Common myeloid progenitor, CD34-positive (primary cell): ENCODE results near the gene TTLL5.

Experiments used
- CTCF ChIA-PET: fragments of 350-600 bp; sonication (Branson Sonifier 250); formaldehyde crosslinking; loops from one replicate; lab custom pipeline; 2021; ENCODE audit warnings: antibody characterized with exemption; lab: Charles Lee
- POLR2A ChIA-PET: fragments of 350-600 bp; sonication (Branson Sonifier 250); formaldehyde crosslinking; loops from one replicate; lab custom pipeline; 2021; ENCODE audit warnings: antibody characterized with exemption; lab: Charles Lee
- DNase-seq, 3 donors: peaks; one replicate each; pipeline versions ENCODE4 v3.0.0 to v3.0.0-alpha.2; 2013
- H3K27ac ChIP-seq, 2 experiments: 1 replicate in 1 of 2; 2 replicates in 1 of 2; pipeline ENCODE4 v1.7.0; 2013; ENCODE audit warnings: inconsistent platforms in 2 of 2, low read length in 2 of 2, mild to moderate bottlenecking in 2 of 2, low read depth in 1 of 2, moderate library complexity in 1 of 2; ENCODE audit not compliant: severe bottlenecking in 2 of 2, insufficient read depth in 1 of 2, poor library complexity in 1 of 2
- H3K27me3 ChIP-seq, 5 experiments: replicated peaks in 2 of 5; 1 replicate in 3 of 5; 2 replicates in 2 of 5; pipeline versions ENCODE4 v1.6.1 to v1.7.0; 2013; ENCODE audit warnings: low read length in 4 of 5, mild to moderate bottlenecking in 2 of 5, moderate library complexity in 2 of 5, inconsistent platforms in 1 of 5; ENCODE audit not compliant: insufficient read depth in 5 of 5, control insufficient read depth in 4 of 5
- H3K36me3 ChIP-seq, 4 experiments: 1 replicate in 2 of 4; 2 replicates in 2 of 4; pipeline versions ENCODE4 v1.6.1 to v1.7.0; 2013; ENCODE audit warnings: low read length in 3 of 4, control low read depth in 1 of 4, mild to moderate bottlenecking in 1 of 4; ENCODE audit not compliant: control insufficient read depth in 4 of 4, insufficient read depth in 4 of 4
- H3K4me1 ChIP-seq, 4 experiments: 1 replicate in 3 of 4; 2 replicates in 1 of 4; pipeline versions ENCODE4 v1.6.1 to v1.7.1; 2013; ENCODE audit warnings: low read length in 3 of 4, mild to moderate bottlenecking in 3 of 4, control low read depth in 1 of 4, inconsistent platforms in 1 of 4, moderate library complexity in 1 of 4; ENCODE audit not compliant: control insufficient read depth in 4 of 4, insufficient read depth in 4 of 4; ENCODE audit errors: control extremely low read depth in 1 of 4
- H3K4me3 ChIP-seq, 7 experiments: 1 replicate in 4 of 7; 2 replicates in 3 of 7; pipeline versions ENCODE4 v1.5.1 to v1.7.0; 2013; ENCODE audit warnings: mild to moderate bottlenecking in 7 of 7, low read length in 6 of 7, moderate library complexity in 6 of 7, inconsistent platforms in 2 of 7, low read depth in 2 of 7, control low read depth in 1 of 7; ENCODE audit not compliant: insufficient read depth in 4 of 7, control insufficient read depth in 1 of 7; ENCODE audit errors: extremely low read depth in 1 of 7
- H3K9me3 ChIP-seq, 5 experiments: 1 replicate in 4 of 5; 2 replicates in 1 of 5; pipeline versions ENCODE4 v1.6.1 to v1.7.1; 2013; ENCODE audit warnings: low read length in 4 of 5, mild to moderate bottlenecking in 2 of 5, inconsistent platforms in 1 of 5, low read depth in 1 of 5, moderate library complexity in 1 of 5; ENCODE audit not compliant: control insufficient read depth in 4 of 5, insufficient read depth in 2 of 5; ENCODE audit errors: control extremely low read depth in 1 of 5
- WGBS: methylation state at CpG from one replicate; pipeline ENCODE4 v1.1.5; 2013; ENCODE audit not compliant: insufficient coverage; 5-methylcytosine and 5-hydroxymethylcytosine counted together

TTLL5 gene

GRCh38 chr14:75976826-75977581 lies 316.0 kb downstream of the TTLL5 start:
- WGBS, result 91% methylated on average over 7 of the region's 8 CpGs
- H3K27me3 ChIP-seq, result no peaks in the 10 kb centered on the region
- POLR2A ChIA-PET, result no interaction called here
- H3K4me1 ChIP-seq, result peaks cover 4 to 32% (median 25%) of the 10 kb centered on the region in 4 experiments
- H3K27ac ChIP-seq, result no peak overlapping the region
- H3K36me3 ChIP-seq, result no peaks in the 10 kb centered on the region
- no peak for DNase-seq
- CTCF ChIA-PET, result interaction anchor here (0.9 to 13.7 kb wide), 6 partner anchors 8 to 273 kb away, joined by 3 to 147 read pairs (median 19); no protein-coding TSS in a partner anchor
- no peak overlapping the region for H3K4me3 ChIP-seq
- H3K9me3 ChIP-seq, result no peaks in the 10 kb centered on the region

GRCh38 chr14:75977582-75977943 lies 316.5 kb downstream of the TTLL5 start:
- POLR2A ChIA-PET, result no interaction called here
- no peaks in the 10 kb centered on the region for H3K27me3 ChIP-seq
- no peak overlapping the region for H3K27ac ChIP-seq
- no peak for DNase-seq
- CTCF ChIA-PET, result interaction anchor here (1.4 to 13.7 kb wide), 4 partner anchors 9 to 267 kb away, joined by 3 to 147 read pairs (median 36); no protein-coding TSS in a partner anchor
- H3K36me3 ChIP-seq, result no peaks in the 10 kb centered on the region
- H3K9me3 ChIP-seq, result no peaks in the 10 kb centered on the region
- H3K4me3 ChIP-seq, result no peak overlapping the region
- H3K4me1 ChIP-seq, result peaks cover 4 to 33% (median 26%) of the 10 kb centered on the region in 4 experiments
- no CpG with 5 or more reads among the region's 3 CpGs for WGBS

- Histone ChIP-seq H3K9me3 (no peaks in the 10 kb centered on the region), H3K36me3 (no peaks in the 10 kb centered on the region), H3K27me3 (peaks cover 0 to 2% (median 0%) of the 10 kb centered on the region in 5 experiments), H3K4me1 (peaks cover 4 to 37% (median 30%) of the 10 kb centered on the region in 4 experiments), H3K27ac (no peak overlapping the region), H3K4me3 (no peak overlapping the region)
- DNase-seq, result peak in 2 of 3 donors; percentile 28 to 55
- CTCF ChIA-PET, result interaction anchor here (0.9 to 13.7 kb wide), 8 partner anchors 9 to 401 kb away, joined by 3 to 147 read pairs (median 4); no protein-coding TSS in a partner anchor
- 42% methylated on average over 7 of the region's 10 CpGs for WGBS
- POLR2A ChIA-PET, result no interaction called here
Observed at GRCh38 chr14:75978249-75978731, 317.2 kb downstream of the TTLL5 start.

GRCh38 chr14:75979071-75979571 lies 318.1 kb downstream of the TTLL5 start:
- no peak overlapping the region for H3K27ac ChIP-seq
- no peaks in the 10 kb centered on the region for H3K36me3 ChIP-seq
- ChIA-PET POLR2A (no interaction called here), CTCF (interaction anchor here (0.8 to 13.7 kb wide), 14 partner anchors 10 to 417 kb away, joined by 3 to 147 read pairs (median 3); no protein-coding TSS in a partner anchor)
- peak overlapping the region in 2 of 7 experiments; percentile 26 to 57 for H3K4me3 ChIP-seq
- 7% methylated on average over 12 of the region's 14 CpGs for WGBS
- no peaks in the 10 kb centered on the region for H3K9me3 ChIP-seq
- H3K27me3 ChIP-seq, result peaks cover 0 to 2% (median 0%) of the 10 kb centered on the region in 5 experiments
- peaks cover 4 to 37% (median 30%) of the 10 kb centered on the region in 4 experiments for H3K4me1 ChIP-seq
- peak; percentile 31 to 38 (median 34) for DNase-seq

- POLR2A ChIA-PET, result no interaction called here
- no peak overlapping the region for H3K4me3 ChIP-seq
- WGBS, result 89% methylated on average over 14 of the region's 27 CpGs
Observed at GRCh38 chr14:75979648-75980565, 318.9 kb downstream of the TTLL5 start.

GRCh38 chr14:75980856-75981255 lies 319.8 kb downstream of the TTLL5 start:
- WGBS, result 98% methylated on average over 7 of the region's 8 CpGs
- Histone ChIP-seq H3K27ac (no peak overlapping the region), H3K4me3 (no peak overlapping the region), H3K9me3 (no peaks in the 10 kb centered on the region), H3K4me1 (peaks cover 6 to 42% (median 34%) of the 10 kb centered on the region in 4 experiments), H3K36me3 (no peaks in the 10 kb centered on the region), H3K27me3 (peaks cover 0 to 2% (median 0%) of the 10 kb centered on the region in 5 experiments)
- POLR2A ChIA-PET, result no interaction called here
- CTCF ChIA-PET, result interaction anchor here (0.8 to 13.7 kb wide), 10 partner anchors 10 to 276 kb away, joined by 3 to 147 read pairs (median 4); no protein-coding TSS in a partner anchor
- no peak for DNase-seq

More at GRCh38 chr14:75979648-75980565, 318.9 kb downstream of the TTLL5 start:
- no peak for DNase-seq
- no peaks in the 10 kb centered on the region for H3K9me3 ChIP-seq
- H3K27me3 ChIP-seq, result peaks cover 0 to 2% (median 0%) of the 10 kb centered on the region in 5 experiments
- no peak overlapping the region for H3K27ac ChIP-seq
- H3K4me1 ChIP-seq, result peaks cover 4 to 37% (median 30%) of the 10 kb centered on the region in 4 experiments
- no peaks in the 10 kb centered on the region for H3K36me3 ChIP-seq
- CTCF ChIA-PET, result interaction anchor here (0.8 to 13.7 kb wide), 14 partner anchors 11 to 416 kb away, joined by 3 to 147 read pairs (median 3); no protein-coding TSS in a partner anchor
